Left cardiac atrium (tissue), 4 donors: ENCODE data around the gene DCAF4. TPM values are rescaled to one million over a fixed set of nuclear protein-coding genes. Genes with fewer than 3 reads are reported as not detected.
"Not testable (repeated sequence)": the region's sequence is repeated elsewhere in the genome, so short reads cannot be mapped to it uniquely, and the experiment has no call there.

Experiments
- ATAC-seq, 2 donors: fragments of 200-7000 bp; cut with Tn5 transposase; one replicate each; pipeline ENCODE4 v1.9.1; 2020; ENCODE audit warnings: mild to moderate bottlenecking in 2 of 2, moderate library complexity in 2 of 2
- DNase-seq: peaks from one replicate; pipeline ENCODE4 v3.0.0-alpha.2; 2020
- intact Hi-C, 2 donors: fragments of 100-400 bp; cut with DNase I; formaldehyde crosslinking; loops; one replicate each; pipeline versions ENCODE4 v1.14.1 to v1.15.1; 2022 to 2023
- total RNA-seq, 2 donors: library from RNA; stranded (reverse); fragmentation: NEBNext Ultra II Directional; extraction: Animal tissue kit (Norgen Biotek cat#: 25700); gene quantifications; one replicate each; pipeline ENCODE4 v1.2.1, GENCODE V29; 2021
- donor health status: DM: no; HTN: yes; CAD: no.
- donor health status: DM: no; HTN: yes; CAD: no; lungs with severe emphysema.
- donor health status: DM: yes; HTN: yes; CAD: no.
- donor health status: Dilated cardiomyopathy.

DCAF4 gene
- total RNA-seq, 2 donors from 2014 or later, result 8.3 to 10.4 TPM

GRCh38 chr14:72920008-72920407, 6.3 kb upstream of the DCAF4 start:
- intact Hi-C loops, result no loop called here
- DNase-seq (no peak), ATAC-seq (no peak)

- ATAC-seq, result no peak
- no peak for DNase-seq
- intact Hi-C loops, result no loop called here
These were observed 4.9 kb upstream of the DCAF4 start for GRCh38 chr14:72921396-72921795.

GRCh38 chr14:72924337-72924736, 1.9 kb upstream of the DCAF4 start:
- ATAC-seq, result no peak

DNA sequence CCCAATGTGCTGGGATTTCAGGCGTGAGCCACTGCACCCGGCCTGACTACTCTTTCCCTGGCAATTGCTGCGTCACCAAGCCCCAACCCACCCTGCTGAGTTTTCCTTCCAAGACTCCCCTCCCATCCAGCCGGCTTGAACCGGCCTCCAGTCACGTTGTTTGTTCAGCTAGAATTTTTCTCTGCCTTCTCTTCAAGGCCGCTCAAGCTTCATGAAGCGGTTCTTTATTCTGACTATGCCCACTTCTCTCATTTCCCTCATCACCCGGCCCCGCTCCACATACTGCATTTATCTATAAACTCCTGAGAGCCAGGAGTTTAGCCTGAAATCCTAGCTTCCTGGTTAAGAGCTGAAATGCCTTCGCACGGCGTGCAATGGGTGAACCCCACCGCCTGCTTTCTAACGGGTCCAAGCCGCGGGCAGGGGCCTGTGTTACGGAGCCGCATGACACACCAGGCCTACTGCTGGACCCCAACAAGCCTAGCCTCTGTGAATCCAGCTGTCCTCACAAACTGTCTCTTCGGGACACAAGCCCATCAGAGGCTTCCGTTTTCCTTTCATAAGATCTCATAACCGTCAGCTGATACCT, 999 bp upstream of the DCAF4 start:
- intact Hi-C loops, result no loop called here
- no peak for DNase-seq
- no peak for ATAC-seq

More at GRCh38 chr14:72924337-72924736, 1.9 kb upstream of the DCAF4 start:
- DNase-seq, result peak; percentile 71
- intact Hi-C loops, result no loop called here

GRCh38 chr14:72925815-72926291, 411 bp upstream of the DCAF4 start:
- ATAC-seq (peak; percentile 14 to 47), DNase-seq (no peak)
- intact Hi-C loops, result no loop called here

DNA sequence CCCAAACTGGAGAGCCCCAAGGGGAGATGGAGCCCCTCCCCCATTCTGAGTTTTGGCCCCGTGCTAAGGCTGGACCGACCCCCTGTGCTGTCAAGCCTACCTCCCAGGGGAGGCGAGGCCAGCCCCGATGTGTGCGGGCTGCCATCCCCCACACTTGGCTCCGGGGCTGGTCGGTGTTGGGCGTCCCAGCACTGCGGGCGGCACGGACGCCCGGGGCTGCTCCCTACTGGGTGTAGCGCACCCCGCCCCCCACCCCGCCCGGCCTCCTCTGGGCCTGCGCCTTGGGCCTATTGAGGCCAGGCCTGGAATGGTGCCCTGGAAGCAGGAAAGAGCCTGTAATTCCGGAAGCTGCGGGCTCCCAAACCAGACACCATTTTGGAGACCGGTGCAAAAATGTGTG, 2.6 kb downstream of the DCAF4 start:
- no peak for ATAC-seq
- DNase-seq, result no peak
- intact Hi-C loops, result no loop called here

DNA sequence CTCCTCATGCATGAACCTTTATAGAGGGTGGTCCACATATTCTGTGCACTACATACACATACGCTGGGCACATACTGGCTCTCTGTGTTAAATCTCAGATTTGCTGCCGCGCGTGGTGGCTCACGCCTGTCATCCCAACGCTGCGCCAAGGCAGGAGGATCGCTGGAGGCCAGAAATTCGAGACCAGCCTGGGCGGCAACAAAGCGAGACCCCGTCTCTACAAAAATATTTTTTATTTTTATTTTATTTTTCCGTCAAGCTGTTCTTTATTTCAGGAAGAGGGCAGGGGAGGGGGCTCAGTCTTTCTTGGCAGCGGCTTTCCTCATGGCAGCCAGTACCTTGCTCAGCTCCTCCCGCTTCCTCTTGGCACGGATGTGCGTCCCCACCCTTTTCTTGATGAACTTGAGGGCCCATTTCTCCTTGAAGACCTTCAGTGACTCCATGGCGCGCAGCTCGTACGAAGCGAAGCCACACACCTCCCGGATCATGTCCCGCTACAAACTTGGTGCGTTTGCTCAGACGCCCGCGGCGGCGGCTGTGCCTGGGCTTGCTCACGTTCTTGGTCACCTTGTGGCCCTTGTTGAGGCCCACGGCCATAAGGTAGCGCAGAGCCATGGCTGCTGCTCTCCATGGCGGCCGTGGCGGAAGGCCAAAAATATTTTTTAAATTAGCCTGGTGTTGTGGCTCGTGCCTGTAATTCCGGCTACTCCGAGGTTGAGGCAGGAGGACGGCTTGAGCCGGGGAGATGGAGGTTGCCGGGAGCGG, 3.2 kb downstream of the DCAF4 start:
- no peak for DNase-seq
- no peak for ATAC-seq
- intact Hi-C loops, result no loop called here

DNA sequence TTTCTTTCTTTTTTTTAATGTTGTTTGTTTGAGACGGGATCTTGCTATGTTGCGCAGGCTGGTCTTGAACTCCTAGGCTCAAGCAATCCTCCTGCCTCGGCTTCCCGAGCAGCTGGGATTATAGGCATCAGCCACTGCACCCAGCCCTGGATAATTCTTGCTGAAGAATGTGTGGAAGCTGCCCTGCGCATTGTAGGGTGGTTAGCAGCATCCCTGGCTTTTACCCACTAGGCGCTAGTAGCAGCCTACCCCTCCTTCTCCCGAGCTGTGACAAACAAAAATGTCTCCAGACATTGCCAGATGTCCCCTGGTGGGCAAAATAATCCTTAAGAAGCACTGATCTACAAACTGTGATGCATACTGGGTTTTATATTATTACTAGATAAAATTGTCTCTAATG, 6.6 kb downstream of the DCAF4 start:
- DNase-seq (no peak), ATAC-seq (no peak)
- intact Hi-C loops, result no loop called here

DNA sequence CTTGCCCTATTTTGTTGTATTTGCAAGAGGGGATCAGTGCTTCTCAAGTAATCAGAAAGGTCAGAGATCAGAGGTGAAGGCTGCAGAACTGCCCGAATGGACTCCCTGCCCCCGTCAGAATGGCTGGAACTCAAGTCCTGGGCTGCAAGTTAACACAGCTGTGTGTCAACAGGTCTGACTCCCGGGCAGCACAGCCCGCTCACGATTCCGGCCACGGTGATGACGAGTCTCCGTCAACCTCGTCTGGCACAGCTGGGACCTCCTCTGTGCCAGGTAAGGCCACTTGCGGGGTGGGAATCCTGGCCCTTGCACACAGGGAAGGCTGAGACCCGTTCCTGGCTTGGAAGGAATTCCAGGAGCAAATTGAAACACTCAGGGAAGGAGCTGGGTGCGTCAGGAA, 13.4 kb downstream of the DCAF4 start:
- DNase-seq, result no peak
- intact Hi-C loops, result no loop called here
- peak in 1 of 2 donors; percentile 40 for ATAC-seq

GRCh38 chr14:72941286-72941985, 15.2 kb downstream of the DCAF4 start:
- no peak for DNase-seq
- ATAC-seq, result no peak
- intact Hi-C loops, result no loop called here

- no peak for ATAC-seq
- DNase-seq, result no peak
- intact Hi-C loops, result no loop called here
These were observed 16.7 kb downstream of the DCAF4 start for GRCh38 chr14:72942934-72943333.

DNA sequence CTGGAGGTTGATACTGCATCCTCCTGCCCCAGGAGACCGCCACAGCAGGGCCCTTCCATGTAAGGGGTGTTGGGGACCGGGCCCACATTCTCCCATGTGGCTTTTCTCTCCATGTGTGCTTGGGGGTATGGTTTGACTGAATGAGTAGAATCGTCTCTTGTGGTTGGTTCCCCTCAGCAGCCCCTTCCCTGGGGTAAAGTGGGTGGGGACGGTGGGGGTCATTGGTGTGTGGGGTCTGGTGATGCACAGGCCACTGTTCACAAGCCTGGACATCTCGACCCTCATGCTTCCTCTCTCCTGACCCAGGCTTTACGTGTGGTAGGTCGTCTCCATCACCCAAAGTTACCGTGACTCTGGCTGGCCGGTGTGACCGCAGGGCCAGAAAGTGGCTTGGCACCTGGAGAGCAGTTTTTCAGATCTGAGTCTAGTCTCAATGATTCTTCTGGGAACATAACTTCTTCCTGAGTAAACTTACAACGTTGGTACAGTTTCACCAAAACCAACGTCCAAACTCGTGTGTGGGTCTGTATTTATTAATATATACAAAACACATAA, 17.7 kb downstream of the DCAF4 start:
- intact Hi-C loops, result no loop called here
- DNase-seq (no peak), ATAC-seq (no peak)

- no peak for ATAC-seq
- no peak for DNase-seq
- intact Hi-C loops, result loop anchor here in 1 of 2 donors (5.0 kb wide), 1 partner anchor 428 kb away; no protein-coding TSS in a partner anchor
These were observed 19.2 kb downstream of the DCAF4 start for GRCh38 chr14:72945356-72946027.

DNA sequence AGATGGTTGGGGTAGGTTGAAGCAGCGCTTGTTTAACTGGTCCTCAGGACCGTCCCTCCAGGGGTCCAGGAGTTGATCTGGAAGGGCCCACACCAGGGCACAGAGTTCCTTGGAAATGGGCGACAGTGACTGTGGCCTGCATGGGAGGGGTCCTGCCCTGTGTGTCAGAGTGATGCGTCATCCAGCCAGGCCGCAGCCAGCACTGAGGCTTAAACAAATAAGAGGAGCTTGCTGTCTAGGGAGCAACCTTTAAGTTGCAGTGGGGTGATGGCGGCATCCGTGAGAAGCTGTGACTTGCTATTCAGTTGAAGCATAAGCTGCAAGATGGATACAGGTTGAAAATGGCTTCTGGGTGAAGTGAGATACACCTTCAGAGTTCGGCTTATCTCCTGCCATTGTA, 20.2 kb downstream of the DCAF4 start:
- no peak for DNase-seq
- intact Hi-C loops, result loop anchor here in 1 of 2 donors (5.0 kb wide), 1 partner anchor 429 kb away; no protein-coding TSS in a partner anchor
- no peak for ATAC-seq

- ATAC-seq (no peak), DNase-seq (no peak)
- intact Hi-C loops, result loop anchor here (2.0 to 5.0 kb wide), 2 partner anchors 430 to 435 kb away; no protein-coding TSS in a partner anchor
These were observed 21.3 kb downstream of the DCAF4 start for GRCh38 chr14:72947366-72948160.

- intact Hi-C loops, result loop anchor here (2.0 to 5.0 kb wide), 2 partner anchors 431 to 436 kb away; no protein-coding TSS in a partner anchor
- DNase-seq, result peak; percentile 66
- ATAC-seq, result peak; percentile 46 to 48
These were observed 22.3 kb downstream of the DCAF4 start for GRCh38 chr14:72948481-72949138.

DNA sequence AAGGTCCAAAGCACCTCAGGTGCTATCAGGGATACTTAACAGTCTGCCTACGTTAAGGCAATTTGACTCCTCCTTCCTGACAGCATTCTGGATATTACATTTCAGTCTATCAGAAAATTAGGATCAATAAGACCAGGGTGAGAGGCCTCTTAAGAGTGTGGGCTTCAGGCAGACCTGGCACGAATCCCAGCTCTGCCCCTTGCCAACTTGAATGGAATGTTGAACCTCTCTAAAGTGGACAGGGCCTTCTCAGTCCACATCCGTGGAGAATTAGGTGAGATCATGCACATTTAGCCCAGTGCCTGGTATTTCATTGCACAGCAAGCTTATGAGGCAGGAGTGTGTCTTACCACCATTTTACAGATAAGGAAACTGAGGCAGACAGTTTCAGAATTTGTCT, 25.9 kb downstream of the DCAF4 start:
- DNase-seq (no peak), ATAC-seq (no peak)
- intact Hi-C loops, result no loop called here

- ATAC-seq, result not testable (repeated sequence)
These were observed 30.5 kb downstream of the DCAF4 start for GRCh38 chr14:72956741-72957140.

More at GRCh38 chr14:72956741-72957140, 30.5 kb downstream of the DCAF4 start:
- DNase-seq, intact Hi-C loops: not testable (repeated sequence)
